HEK293 (cell line): ENCODE data around the gene STRADA.

ENCODE experiments used
- BCL11A ChIP-seq: fragments of 450-650 bp; formaldehyde crosslinking; IDR thresholded peaks from 2 replicates; pipeline ENCODE4 v1.5.1; 2016; ENCODE audit warnings: low read depth, missing biosample characterization, missing genetic modification characterization
- CTCF ChIP-seq: fragments of 450-650 bp; formaldehyde crosslinking; IDR thresholded peaks from 2 replicates; pipeline ENCODE4 v1.5.1; 2016; ENCODE audit warnings: missing biosample characterization, missing genetic modification characterization
- TSHZ1 ChIP-seq: fragments of 450-650 bp; formaldehyde crosslinking; IDR thresholded peaks from 2 replicates; pipeline ENCODE4 v1.5.1; 2016; ENCODE audit warnings: missing biosample characterization, missing genetic modification characterization, borderline replicate concordance
- ZBTB44 ChIP-seq: fragments of 450-650 bp; IDR thresholded peaks from 2 replicates; pipeline ENCODE4 v1.5.1; 2018; ENCODE audit warnings: missing biosample characterization, mild to moderate bottlenecking, missing genetic modification characterization
- ZNF157 ChIP-seq: fragments of 450-650 bp; formaldehyde crosslinking; IDR thresholded peaks from 2 replicates; pipeline ENCODE4 v1.5.1; 2016; ENCODE audit warnings: missing biosample characterization, missing genetic modification characterization
- ZNF701 ChIP-seq: fragments of 450-650 bp; formaldehyde crosslinking; IDR thresholded peaks from 2 replicates; pipeline ENCODE4 v1.5.1; 2016; ENCODE audit warnings: missing biosample characterization, missing genetic modification characterization
- ZNF830 ChIP-seq: fragments of 450-650 bp; IDR thresholded peaks from 2 replicates; pipeline ENCODE4 v1.5.0; 2018; ENCODE audit warnings: missing biosample characterization, missing genetic modification characterization, low read depth, mild to moderate bottlenecking, moderate library complexity

GRCh38 chr17:63766754-63767153, 25.2 kb upstream of the STRADA start:
- TF ChIP-seq ZNF701 (no peak), ZNF830 (no peak), CTCF (tag by site-specific recombination) (no peak), TSHZ1 (tag by site-specific recombination) (no peak), ZBTB44 (tag by site-specific recombination) (no peak), BCL11A (no peak), ZNF157 (no peak)
